GM12878 (cell line): ENCODE measurements around the gene LMTK3. TPM values are rescaled to one million over a fixed set of nuclear protein-coding genes. Genes with fewer than 3 reads are reported as not detected.

Source experiments
- ATAC-seq: fragments of 200-7000 bp; cut with Tn5 transposase; 3 replicates; pipeline ENCODE4 v1.9.1; 2020; ENCODE audit warnings: mild to moderate bottlenecking, moderate library complexity
- BruUV-seq: library from RNA; stranded (reverse); fragments of 400-500 nt; replicated peaks from 2 replicates; lab custom pipeline; 2021; lab: Mats Ljungman, UMichigan
- CTCF ChIA-PET: fragments of 300-600 bp; sonication (Branson Sonifier 250); formaldehyde crosslinking; extraction: SDS; loops from one replicate; lab custom pipeline; 2021; ENCODE audit warnings: inconsistent platforms; lab: Yijun Ruan, JAX
- POLR2A ChIA-PET: fragments of 350-600 bp; formaldehyde crosslinking; extraction: SDS; loops from one replicate; lab custom pipeline; 2021; ENCODE audit warnings: inconsistent platforms; lab: Charles Lee
- RAD21 ChIA-PET: fragments of 300-600 bp; sonication (Branson Sonifier 250); formaldehyde crosslinking; loops from one replicate; lab custom pipeline; 2023; ENCODE audit warnings: antibody characterized with exemption; ENCODE audit not compliant: unreplicated experiment; lab: Charles Lee
- SMC1A ChIA-PET: fragments of 300-600 bp; sonication (Branson Sonifier 250); formaldehyde crosslinking; loops from one replicate; lab custom pipeline; 2023; ENCODE audit not compliant: unreplicated experiment, uncharacterized antibody; lab: Charles Lee
- DNase-seq: peaks from one replicate; pipeline ENCODE4 v3.0.0-alpha.2; 2011; ENCODE audit warnings: low read depth, low spot score
- FAIRE-seq: peaks from 3 replicates; lab custom pipeline; 2011; peaks lifted over from hg19 to GRCh38; lab: Jason Lieb, UNC
- H2AFZ ChIP-seq: 2 replicates; pipeline ENCODE4 v1.6.0; 2011; ENCODE audit warnings: low read depth, low read length, control low read depth; ENCODE audit not compliant: control insufficient read depth
- H3K27ac ChIP-seq: 2 replicates; pipeline ENCODE4 v1.5.1; 2011; ENCODE audit warnings: control low read depth; ENCODE audit not compliant: control insufficient read depth, insufficient read depth
- H3K27me3 ChIP-seq, 2 experiments: replicated peaks in 1 of 2; 2 replicates each; pipeline versions ENCODE4 v1.6.0 to v1.6.1; 2011; ENCODE audit warnings: low read length in 1 of 2; ENCODE audit not compliant: control insufficient read depth in 2 of 2, insufficient read depth in 2 of 2
- H3K36me3 ChIP-seq, 2 experiments: 2 replicates each; pipeline ENCODE4 v1.5.1; 2011; ENCODE audit warnings: low read length in 1 of 2; ENCODE audit not compliant: control insufficient read depth in 2 of 2, insufficient read depth in 2 of 2
- H3K4me1 ChIP-seq: 2 replicates; pipeline ENCODE4 v1.6.1; 2011; ENCODE audit warnings: mild to moderate bottlenecking, low read length, moderate library complexity, mixed read lengths; ENCODE audit not compliant: control insufficient read depth, insufficient read depth
- H3K4me2 ChIP-seq: 2 replicates; pipeline ENCODE4 v1.6.0; 2011; ENCODE audit warnings: control low read depth; ENCODE audit not compliant: control insufficient read depth, insufficient read depth
- H3K4me3 ChIP-seq: fragments of 200-600 bp; sonication (generic); 2 replicates; pipeline ENCODE4 v1.5.1; 2016
- H3K79me2 ChIP-seq: 2 replicates; pipeline ENCODE4 v1.6.0; 2011; ENCODE audit warnings: low read length; ENCODE audit not compliant: control insufficient read depth, insufficient read depth
- H3K9ac ChIP-seq: 2 replicates; pipeline ENCODE4 v1.8.0; 2011; ENCODE audit warnings: low read length, control low read depth, mixed read lengths; ENCODE audit not compliant: control insufficient read depth, insufficient read depth
- H3K9me3 ChIP-seq: replicated peaks from 3 replicates; pipeline ENCODE4 v1.5.1; 2011; ENCODE audit warnings: mild to moderate bottlenecking, low read length; ENCODE audit not compliant: control insufficient read depth, insufficient read depth
- H4K20me1 ChIP-seq: 2 replicates; pipeline ENCODE4 v1.6.0; 2011; ENCODE audit not compliant: control insufficient read depth, insufficient read depth
- ATF2 ChIP-seq: IDR thresholded peaks from 2 replicates; pipeline ENCODE4 v1.6.1; 2012; ENCODE audit warnings: low read length, inconsistent platforms
- CTCF ChIP-seq, 3 experiments: IDR thresholded peaks in 2 of 3; conservative IDR thresholded peaks in 1 of 3; 2 replicates each; pipeline ENCODE4 v1.5.1; 2011; ENCODE audit warnings: low read depth in 3 of 3, low read length in 3 of 3, mild to moderate bottlenecking in 3 of 3, control low read depth in 2 of 3, moderate library complexity in 2 of 3, inconsistent platforms in 1 of 3, mixed read lengths in 1 of 3; ENCODE audit not compliant: control insufficient read depth in 2 of 3, insufficient read depth in 1 of 3; ENCODE audit errors: extremely low read depth in 1 of 3
- PKNOX1 ChIP-seq: fragments of 450-650 bp; IDR thresholded peaks from 2 replicates; pipeline ENCODE4 v1.6.1; 2016; ENCODE audit warnings: mild to moderate bottlenecking
- RAD21 ChIP-seq: IDR thresholded peaks from 2 replicates; pipeline ENCODE4 v1.6.1; 2011; ENCODE audit warnings: mild to moderate bottlenecking, low read depth, low read length, moderate library complexity; ENCODE audit not compliant: insufficient read depth
- WGBS: methylation state at CpG from one replicate; pipeline ENCODE4 v1.1.6; 2016; ENCODE audit warnings: low lambda C conversion rate; ENCODE audit not compliant: insufficient replicate concordance, insufficient coverage; ENCODE audit errors: missing lambda C conversion rate; 5-methylcytosine and 5-hydroxymethylcytosine counted together
- in situ Hi-C: fragments of 300-500 bp; cut with MboI; formaldehyde crosslinking; loops from 9 replicates; pipeline ENCODE4 v1.14.3; 2018; ENCODE audit warnings: mixed read lengths
- intact Hi-C: fragments of 100-400 bp; cut with micrococcal nuclease; formaldehyde crosslinking; loops from one replicate; pipeline ENCODE4 v1.14.2; 2022; ENCODE audit not compliant: unreplicated experiment
- polyA plus RNA-seq, 11 experiments: library from polyadenylated mRNA; depleted of rRNA in 4 of 11; unstranded in 6 of 11; stranded (reverse) in 5 of 11; fragments of >200 nt; fragmentation: Nextera tagmentation in 4 of 11; fragmentation: Illumina TruSeq in 1 of 11; extraction: Ambion mirVana in 4 of 11; extraction: Trizol in 1 of 11; gene quantifications; 1 replicate in 1 of 11; 2 replicates in 10 of 11; pipeline versions ENCODE4 v1.2.1 to v1.2.3, GENCODE V29; 2011 to 2016; ENCODE audit warnings: inconsistent platforms in 2 of 11, missing spikeins in 2 of 11, low read depth in 1 of 11
- total RNA-seq, 4 experiments: library from RNA; depleted of rRNA in 3 of 4; stranded (reverse); fragments of >200 nt in 3 of 4; fragmentation: Illumina TruSeq in 1 of 4; extraction: Trizol in 1 of 4; gene quantifications; 2 replicates each; pipeline versions ENCODE4 v1.2.1 to v1.2.3, GENCODE V29; 2013 to 2021

The LMTK3 gene
- total and polyA plus RNA-seq, 10 of the 15 experiments (the other 5 are each of a cell fraction or from before 2014, with no cell fraction given) = under 0.01 to 0.28 (median 0.04) TPM; not detected in 3

GRCh38 chr19:48560095-48560530, 48.5 kb upstream of the LMTK3 start:
- intact Hi-C loops (no loop called here), in situ Hi-C loops (loop anchor here (25.0 kb wide), 1 partner anchor 698 kb away; the partner anchor contains the start of gene TPRX2)
- WGBS = 58% methylated on average over 6 of the region's 6 CpGs
- CTCF ChIA-PET = no interaction called here
- FAIRE-seq (no peak), ATAC-seq (no peak), DNase-seq (no peak)
- no peak overlapping the region for H3K4me2 ChIP-seq
- no peaks in the 10 kb centered on the region for H3K4me1 ChIP-seq
- H3K9me3 ChIP-seq = no peaks in the 10 kb centered on the region
- H3K27me3 ChIP-seq = no peaks in the 10 kb centered on the region
- TF ChIP-seq ATF2 (no peak), RAD21 (peak; percentile 40; the same call in 1 of the 2 replicates), CTCF (IDR thresholded peaks at IDR 0.05 in 2 of 3, conservative IDR thresholded peaks at IDR 0.05 in 1 of 3; ENCODE audit: control insufficient read depth in 2 of 3, extremely low read depth in 1 of 3, insufficient read depth in 1 of 3, low read depth in 3 of 3, low read length in 3 of 3) (peak in 2 of 3 experiments; percentile 6 to 26; a peak in 2 of 6 replicates), PKNOX1 (no peak)
- H3K4me3 ChIP-seq = no peak overlapping the region
- H3K27ac ChIP-seq = no peak overlapping the region
- H2AFZ ChIP-seq = no peak overlapping the region
- H3K36me3 ChIP-seq = no peaks in the 10 kb centered on the region
- no peaks in the 10 kb centered on the region for H4K20me1 ChIP-seq
- POLR2A ChIA-PET = no interaction called here
- no peak overlapping the region for H3K9ac ChIP-seq
- BruUV-seq = no TSS peak
- no peaks in the 10 kb centered on the region for H3K79me2 ChIP-seq
- RAD21 ChIA-PET = interaction anchor here (1.0 kb wide), 1 partner anchor 70 kb away, joined by 3 read pairs; no protein-coding TSS in a partner anchor
- SMC1A ChIA-PET = no interaction called here
